ENCODE measurements around the gene RRBP1. TPM values are rescaled to one million over a fixed set of nuclear protein-coding genes. Genes with fewer than 3 reads are reported as not detected.
A peak's percentile ranks its signal among the peaks of the same experiment; 100 is the strongest.

The RRBP1 gene
- total RNA-seq, 3 donors from 2014 or later = 49.8 to 92.4 (median 78.0) TPM

- DNase-seq (ENCODE audit: low spot score in 2 of 2) = no peak
- TF ChIP-seq POLR2A (IDR thresholded peaks at IDR 0.05) (no peak), POLR2AphosphoS5 (IDR thresholded peaks at IDR 0.05) (no peak), CTCF (IDR thresholded peaks at IDR 0.05) (no peak)
- intact Hi-C loops (cut with DNase I; ENCODE audit: low total_unique reads) = no loop called here
- H3K36me3 ChIP-seq = no peaks in the 10 kb centered on the region
- H3K9me3 ChIP-seq = no peaks in the 10 kb centered on the region
- H3K4me1 ChIP-seq = peaks cover 0 to 9% of the 10 kb centered on the region in 2 donors
- no peaks in the 10 kb centered on the region for H3K27me3 ChIP-seq
- H3K4me3 ChIP-seq = no peak overlapping the region
- H3K27ac ChIP-seq = no peak overlapping the region
Measured at GRCh38 chr20:17587148-17587547, 94.9 kb downstream of the RRBP1 start.

- intact Hi-C loops (cut with DNase I; ENCODE audit: low total_unique reads) = no loop called here
- TF ChIP-seq POLR2AphosphoS5 (IDR thresholded peaks at IDR 0.05) (no peak), CTCF (IDR thresholded peaks at IDR 0.05) (no peak), POLR2A (IDR thresholded peaks at IDR 0.05) (no peak)
- H3K27ac ChIP-seq = peak overlapping the region in 1 of 2 donors; percentile 13
Measured at GRCh38 chr20:17586250-17586649, 95.8 kb downstream of the RRBP1 start.

GRCh38 chr20:17584689-17585088 lies 97.4 kb downstream of the RRBP1 start:
- no peak overlapping the region for H3K4me3 ChIP-seq
- no peaks in the 10 kb centered on the region for H3K9me3 ChIP-seq
- intact Hi-C loops (cut with DNase I; ENCODE audit: low total_unique reads) = no loop called here
- H3K27ac ChIP-seq = no peak overlapping the region
- TF ChIP-seq POLR2A (IDR thresholded peaks at IDR 0.05) (no peak), CTCF (IDR thresholded peaks at IDR 0.05) (no peak), POLR2AphosphoS5 (IDR thresholded peaks at IDR 0.05) (no peak)
- DNase-seq (ENCODE audit: low spot score in 2 of 2) = no peak
- H3K36me3 ChIP-seq = no peaks in the 10 kb centered on the region
- peaks cover 0 to 9% of the 10 kb centered on the region in 2 donors for H3K4me1 ChIP-seq
- H3K27me3 ChIP-seq = no peaks in the 10 kb centered on the region

More at GRCh38 chr20:17586250-17586649, 95.8 kb downstream of the RRBP1 start:
- no peak for DNase-seq (ENCODE audit: low spot score in 2 of 2)
- H3K4me3 ChIP-seq = no peak overlapping the region
- no peaks in the 10 kb centered on the region for H3K27me3 ChIP-seq
- H3K9me3 ChIP-seq = no peaks in the 10 kb centered on the region
- no peaks in the 10 kb centered on the region for H3K36me3 ChIP-seq
- H3K4me1 ChIP-seq = peaks cover 0 to 9% of the 10 kb centered on the region in 2 donors

GRCh38 chr20:17583126-17583525 lies 98.9 kb downstream of the RRBP1 start:
- H3K36me3 ChIP-seq = no peaks in the 10 kb centered on the region
- intact Hi-C loops (cut with DNase I; ENCODE audit: low total_unique reads) = no loop called here
- no peaks in the 10 kb centered on the region for H3K27me3 ChIP-seq
- peaks cover 0 to 17% of the 10 kb centered on the region in 2 donors for H3K4me1 ChIP-seq
- TF ChIP-seq POLR2AphosphoS5 (IDR thresholded peaks at IDR 0.05) (no peak), CTCF (IDR thresholded peaks at IDR 0.05) (no peak), POLR2A (IDR thresholded peaks at IDR 0.05) (no peak)
- H3K4me3 ChIP-seq = no peak overlapping the region
- H3K9me3 ChIP-seq = no peaks in the 10 kb centered on the region
- H3K27ac ChIP-seq = peak overlapping the region in 1 of 2 donors; percentile 29
- no peak for DNase-seq (ENCODE audit: low spot score in 2 of 2)

- Histone ChIP-seq H3K36me3 (no peaks in the 10 kb centered on the region), H3K27me3 (no peaks in the 10 kb centered on the region), H3K9me3 (no peaks in the 10 kb centered on the region), H3K4me1 (peaks cover 0 to 12% of the 10 kb centered on the region in 2 donors), H3K27ac (peak overlapping the region in 1 of 2 donors; percentile 10), H3K4me3 (no peak overlapping the region)
- intact Hi-C loops (cut with DNase I; ENCODE audit: low total_unique reads) = no loop called here
- no peak for DNase-seq (ENCODE audit: low spot score in 2 of 2)
- TF ChIP-seq POLR2AphosphoS5 (IDR thresholded peaks at IDR 0.05) = no peak
- TF ChIP-seq CTCF (IDR thresholded peaks at IDR 0.05) = no peak
- no peak for TF ChIP-seq POLR2A (IDR thresholded peaks at IDR 0.05)
Measured at GRCh38 chr20:17580895-17581294, 101.1 kb downstream of the RRBP1 start.

Data from breast epithelium (tissue), 4 donors.